Activated CD8-positive, alpha-beta memory T cell treated with anti-CD3 and anti-CD28 coated beads for 36 hours (primary cell): ENCODE measurements around the gene KRTAP5-11. TPM values are rescaled to one million over a fixed set of nuclear protein-coding genes. Genes with fewer than 3 reads are reported as not detected.
"Not testable (repeated sequence)": the region's sequence is repeated elsewhere in the genome, so short reads cannot be mapped to it uniquely, and the experiment has no call there.

ENCODE experiments used
- CTCF ChIA-PET: fragments of 350-600 bp; sonication (Branson Sonifier 250); formaldehyde crosslinking; loops from one replicate; lab custom pipeline; 2021; ENCODE audit warnings: antibody characterized with exemption; lab: Charles Lee
- POLR2A ChIA-PET: fragments of 350-600 bp; sonication (Branson Sonifier 250); formaldehyde crosslinking; loops from one replicate; lab custom pipeline; 2021; ENCODE audit warnings: antibody characterized with exemption; lab: Charles Lee
- total RNA-seq, 2 experiments: library from RNA; stranded (reverse); gene quantifications; one replicate each; pipeline ENCODE4 v1.2.3, GENCODE V29; 2021

KRTAP5-11 gene
- total RNA-seq, 2 experiments from 2014 or later, result not detected

DNA sequence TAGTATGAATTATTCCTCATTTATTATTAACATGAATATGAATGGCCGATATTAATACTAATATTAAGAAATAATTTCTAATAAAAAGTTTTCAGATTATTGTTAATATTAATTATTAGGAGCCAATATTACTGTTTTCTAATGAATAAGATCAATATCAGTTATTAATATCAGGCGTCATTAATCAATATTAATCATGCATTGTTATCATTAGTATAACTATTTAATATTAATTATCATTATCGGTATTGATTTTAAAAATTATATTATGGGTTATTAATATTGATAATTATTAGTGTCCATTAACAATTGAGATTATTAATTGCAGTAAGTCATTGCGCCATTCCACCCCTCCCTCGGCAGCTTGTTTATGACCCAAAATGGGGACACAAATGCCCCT is 3.0 kb upstream of the KRTAP5-11 start:
- POLR2A ChIA-PET, CTCF ChIA-PET: not testable (repeated sequence)

DNA sequence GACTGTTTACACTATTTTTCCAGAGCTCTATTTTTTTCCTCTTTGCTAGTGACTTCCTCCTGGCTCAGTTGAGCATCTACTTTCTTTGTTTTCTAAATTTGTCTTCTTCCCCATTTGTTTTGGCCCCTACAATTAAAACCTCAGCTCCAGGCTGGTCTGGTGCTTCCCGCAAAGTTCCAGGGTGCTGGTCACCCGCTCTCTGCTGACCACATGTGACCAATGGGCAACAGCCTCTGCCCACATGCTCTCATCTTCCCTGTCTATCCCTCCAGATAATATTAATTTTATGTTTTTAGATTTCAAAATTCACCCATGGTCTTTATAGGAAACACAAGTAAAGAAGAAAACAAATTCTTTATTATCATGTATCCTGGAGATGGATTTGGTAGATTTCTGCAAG is 294 bp upstream of the KRTAP5-11 start:
- POLR2A ChIA-PET, CTCF ChIA-PET: not testable (repeated sequence)

DNA sequence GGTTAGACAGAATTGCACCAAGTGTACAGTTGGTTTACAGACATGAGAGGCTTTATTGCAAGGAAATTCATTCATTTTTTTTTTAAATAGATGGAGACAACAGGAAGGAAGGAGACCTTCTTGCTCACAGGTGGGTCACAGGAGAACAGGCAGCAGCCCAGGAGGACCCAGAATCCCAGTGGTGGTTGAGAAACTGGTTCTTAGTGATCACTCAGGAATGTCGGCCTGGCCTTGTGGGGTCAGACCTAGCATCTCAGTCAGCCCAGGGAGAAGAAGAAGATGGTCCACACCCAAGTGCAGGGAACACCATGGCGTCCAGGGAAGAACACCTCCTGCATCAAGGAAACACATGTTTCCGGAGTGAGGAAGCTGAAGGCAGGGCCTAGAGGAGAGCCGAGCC is 849 bp downstream of the KRTAP5-11 start:
- CTCF ChIA-PET, result no interaction called here
- POLR2A ChIA-PET, result no interaction called here

GRCh38 chr11:71580057-71581003 is 2.3 kb downstream of the KRTAP5-11 start:
- ChIA-PET CTCF (no interaction called here), POLR2A (no interaction called here)

- CTCF ChIA-PET, POLR2A ChIA-PET: not testable (repeated sequence)
These were observed 3.2 kb downstream of the KRTAP5-11 start for GRCh38 chr11:71579513-71579912.

DNA sequence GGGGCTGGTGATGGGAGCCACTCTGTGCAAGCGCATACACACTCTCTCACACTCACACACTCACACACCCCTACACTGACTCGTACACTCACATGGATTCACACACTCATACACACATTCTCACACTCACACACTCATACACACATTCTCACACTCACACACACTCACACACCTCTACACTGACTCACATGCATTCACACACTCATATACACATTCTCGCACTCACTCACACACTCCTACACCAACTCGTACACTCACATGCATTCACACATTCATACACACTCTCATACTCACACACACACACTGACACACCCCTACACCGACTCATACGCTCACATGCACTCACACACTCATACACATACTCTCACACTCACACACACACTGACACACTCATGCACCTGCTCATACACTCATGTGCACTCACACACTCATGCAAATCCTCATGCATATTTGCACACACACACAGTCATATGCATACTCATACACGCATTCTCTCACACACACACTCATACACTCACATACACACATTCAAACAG is 5.1 kb downstream of the KRTAP5-11 start:
- CTCF ChIA-PET, result no interaction called here
- POLR2A ChIA-PET, result no interaction called here

- CTCF ChIA-PET, POLR2A ChIA-PET: not testable (repeated sequence)
These were observed 5.8 kb downstream of the KRTAP5-11 start for GRCh38 chr11:71576688-71577465.

- ChIA-PET CTCF (no interaction called here), POLR2A (no interaction called here)
These were observed 6.8 kb downstream of the KRTAP5-11 start for GRCh38 chr11:71575723-71576424.

GRCh38 chr11:71574418-71574817 is 8.3 kb downstream of the KRTAP5-11 start:
- ChIA-PET CTCF (no interaction called here), POLR2A (no interaction called here)

GRCh38 chr11:71572811-71573210 is 9.9 kb downstream of the KRTAP5-11 start:
- CTCF ChIA-PET, result no interaction called here
- POLR2A ChIA-PET, result no interaction called here

GRCh38 chr11:71571101-71571850 is 11.4 kb downstream of the KRTAP5-11 start:
- CTCF ChIA-PET, POLR2A ChIA-PET: not testable (repeated sequence)

GRCh38 chr11:71568704-71569349 is 13.8 kb downstream of the KRTAP5-11 start:
- ChIA-PET POLR2A (no interaction called here), CTCF (no interaction called here)

DNA sequence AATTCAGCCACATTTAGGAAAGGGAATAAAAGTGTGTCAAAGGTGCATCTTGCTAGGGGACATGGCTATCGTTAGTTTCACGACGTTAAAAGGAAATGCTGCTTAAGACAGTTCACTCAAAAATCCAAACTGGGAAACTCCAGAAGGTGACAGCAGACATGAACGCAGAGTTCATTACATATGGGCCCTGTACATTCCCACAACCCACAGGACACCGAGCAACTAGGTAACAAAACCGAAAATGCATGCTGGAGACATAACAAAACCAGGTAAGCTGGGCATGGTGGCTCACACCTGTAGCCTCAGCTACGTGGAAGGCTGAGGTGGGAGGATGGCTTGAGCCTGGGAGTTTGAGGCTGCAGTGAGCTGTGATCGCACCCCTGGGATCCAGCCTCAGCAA is 15.0 kb downstream of the KRTAP5-11 start:
- POLR2A ChIA-PET, result not testable (repeated sequence)

GRCh38 chr11:71566626-71567599 is 15.8 kb downstream of the KRTAP5-11 start:
- CTCF ChIA-PET, POLR2A ChIA-PET: not testable (repeated sequence)

More for the DNA sequence above, 15.0 kb downstream of the KRTAP5-11 start:
- CTCF ChIA-PET, result not testable (repeated sequence)

- POLR2A ChIA-PET, result no interaction called here
These were observed 16.5 kb downstream of the KRTAP5-11 start for GRCh38 chr11:71566081-71566620.

GRCh38 chr11:71565263-71565662 is 17.4 kb downstream of the KRTAP5-11 start, which contains the start of gene KRTAP5-10:
KRTAP5-10 (plus strand) TSS chr11:71565563; CDS start chr11:71565588, 25 bp downstream.
- CTCF ChIA-PET, result no interaction called here

More at GRCh38 chr11:71566081-71566620, 16.5 kb downstream of the KRTAP5-11 start:
- CTCF ChIA-PET, result no interaction called here

GRCh38 chr11:71564430-71564829 is 18.2 kb downstream of the KRTAP5-11 start:
- CTCF ChIA-PET, result no interaction called here

More at GRCh38 chr11:71565263-71565662, 17.4 kb downstream of the KRTAP5-11 start, which contains the start of gene KRTAP5-10:
- POLR2A ChIA-PET, result no interaction called here

More at GRCh38 chr11:71564430-71564829, 18.2 kb downstream of the KRTAP5-11 start:
- POLR2A ChIA-PET, result no interaction called here
